ENCODE measurements around the gene SCAPER. TPM values are rescaled to one million over a fixed set of nuclear protein-coding genes. Genes with fewer than 3 reads are reported as not detected.

The SCAPER gene
- total RNA-seq, 1 experiment from 2014 or later = 7.4 TPM

GRCh38 chr15:76644646-76645045 is 260.5 kb downstream of the SCAPER start:
- no peak overlapping the region for H2AFZ ChIP-seq (ENCODE audit: low read length)
- no peaks in the 10 kb centered on the region for H3K27me3 ChIP-seq (ENCODE audit: insufficient read depth, low read length)
- H3K79me1 ChIP-seq (ENCODE audit: insufficient read depth, low read depth, low read length, poor library complexity, severe bottlenecking) = no peaks in the 10 kb centered on the region
- H3K4me2 ChIP-seq (ENCODE audit: insufficient read depth, insufficient read length, low read length) = no peak overlapping the region
- no peaks in the 10 kb centered on the region; a peak in 1 of 5 replicates for H3K9me3 Mint-ChIP-seq
- H3K4ac ChIP-seq (ENCODE audit: low read depth, low read length) = no peak overlapping the region
- H2BK5ac ChIP-seq (ENCODE audit: insufficient read length, low read length) = no peak overlapping the region
- no peak overlapping the region for H4K91ac ChIP-seq (ENCODE audit: insufficient read length, low read depth, low read length)
- H3K56ac ChIP-seq (ENCODE audit: insufficient read length, low read depth, low read length) = no peak overlapping the region
- H3K14ac ChIP-seq (ENCODE audit: insufficient read depth, low read length) = no peak overlapping the region
- H2BK120ac ChIP-seq (ENCODE audit: low read depth, low read length, poor library complexity, severe bottlenecking) = no peak overlapping the region
- H3K27ac ChIP-seq (ENCODE audit: insufficient read length, low read depth, low read length) = no peak overlapping the region
- H2AK5ac ChIP-seq (ENCODE audit: insufficient read length, low read length) = no peak overlapping the region
- no peak overlapping the region for H4K8ac ChIP-seq (replicated peaks; ENCODE audit: insufficient read length, low read depth, low read length)
- WGBS (ENCODE audit: extremely low coverage, insufficient read length, low lambda C conversion rate) = no CpG with 5 or more reads among the region's 1 CpG
- no peak overlapping the region for H3K4me3 Mint-ChIP-seq
- no peak overlapping the region for H4K5ac ChIP-seq (ENCODE audit: insufficient read length, low read depth, low read length)
- no peak overlapping the region for H2BK12ac ChIP-seq (ENCODE audit: insufficient read length, low read depth, low read length)
- no peak overlapping the region for H2BK15ac ChIP-seq (ENCODE audit: low read depth, low read length)
- no peak overlapping the region for H2BK20ac ChIP-seq (ENCODE audit: low read depth, low read length, poor library complexity, severe bottlenecking)
- H3K4me1 ChIP-seq (ENCODE audit: insufficient read depth, low read length) = no peaks in the 10 kb centered on the region
- no peaks in the 10 kb centered on the region for H4K20me1 ChIP-seq (ENCODE audit: control insufficient read depth, insufficient read depth, insufficient read length)
- H3K27me3 Mint-ChIP-seq (ENCODE audit: low read depth) = no peaks in the 10 kb centered on the region
- DNase-seq = no peak
- no peak overlapping the region for H3K23ac ChIP-seq (ENCODE audit: insufficient read length, low read depth, low read length)
- no peaks in the 10 kb centered on the region for H3K9me3 ChIP-seq (ENCODE audit: control insufficient read depth, low read depth, low read length)
- TF ChIP-seq CTCF (conservative IDR thresholded peaks at IDR 0.05) = no peak
- no peaks in the 10 kb centered on the region for H3K79me2 ChIP-seq (ENCODE audit: insufficient read depth, low read length)
- H3K4me1 Mint-ChIP-seq = peaks cover 12 to 17% of the 10 kb centered on the region in 2 experiments
- H3K36me3 Mint-ChIP-seq (ENCODE audit: insufficient read depth in 1 of 3, low read depth in 3 of 3) = no peaks in the 10 kb centered on the region
- no peak overlapping the region; a peak in 1 of 7 replicates for H3K27ac Mint-ChIP-seq
- H3K18ac ChIP-seq (ENCODE audit: insufficient read length, low read depth, low read length) = no peak overlapping the region
- H3K9ac ChIP-seq (ENCODE audit: extremely low read depth, insufficient read length, low read length) = no peak overlapping the region
- no peak overlapping the region for H3T11ph ChIP-seq (ENCODE audit: low read length)
- H3K23me2 ChIP-seq (ENCODE audit: insufficient read length, low read depth, low read length, poor library complexity, severe bottlenecking) = no peaks in the 10 kb centered on the region

All from H9 (cell line).